H9 (cell line): ENCODE measurements around the gene DCTN5. TPM values are rescaled to one million over a fixed set of nuclear protein-coding genes. Genes with fewer than 3 reads are reported as not detected.
A peak's percentile ranks its signal among the peaks of the same experiment; 100 is the strongest.
"Not testable (repeated sequence)": the region's sequence is repeated elsewhere in the genome, so short reads cannot be mapped to it uniquely, and the experiment has no call there.

Source experiments
- DNase-seq: peaks from one replicate; pipeline ENCODE4 v3.0.0-alpha.2; 2017
- H2AFZ ChIP-seq: one replicate; pipeline ENCODE4 v1.6.1; 2013; ENCODE audit warnings: mild to moderate bottlenecking, low read length, control low read depth, moderate library complexity
- H2AK5ac ChIP-seq: 2 replicates; pipeline ENCODE4 v1.6.1; 2013; ENCODE audit warnings: low read length, control low read depth, mixed read lengths; ENCODE audit not compliant: insufficient read length
- H2BK120ac ChIP-seq: one replicate; pipeline ENCODE4 v1.6.1; 2013; ENCODE audit warnings: low read depth, mild to moderate bottlenecking, low read length, control low read depth, inconsistent platforms; ENCODE audit not compliant: poor library complexity, severe bottlenecking
- H2BK12ac ChIP-seq: 2 replicates; pipeline ENCODE4 v1.6.1; 2013; ENCODE audit warnings: low read length, control low read depth, mixed read lengths, low read depth; ENCODE audit not compliant: insufficient read length
- H2BK15ac ChIP-seq: 2 replicates; pipeline ENCODE4 v1.6.1; 2013; ENCODE audit warnings: low read depth, low read length, control low read depth
- H2BK20ac ChIP-seq: one replicate; pipeline ENCODE4 v1.6.1; 2013; ENCODE audit warnings: low read depth, mild to moderate bottlenecking, low read length, control low read depth, inconsistent platforms; ENCODE audit not compliant: poor library complexity, severe bottlenecking
- H2BK5ac ChIP-seq: 2 replicates; pipeline ENCODE4 v1.6.1; 2013; ENCODE audit warnings: low read length, control low read depth, mixed read lengths; ENCODE audit not compliant: insufficient read length
- H3K14ac ChIP-seq: 2 replicates; pipeline ENCODE4 v1.6.1; 2013; ENCODE audit warnings: low read length, control low read depth; ENCODE audit not compliant: insufficient read depth
- H3K18ac ChIP-seq: 2 replicates; pipeline ENCODE4 v1.6.1; 2013; ENCODE audit warnings: low read depth, mild to moderate bottlenecking, mixed read lengths, low read length, control low read depth; ENCODE audit not compliant: insufficient read length
- H3K23ac ChIP-seq: 2 replicates; pipeline ENCODE4 v1.6.1; 2013; ENCODE audit warnings: low read length, control low read depth, mixed read lengths, low read depth; ENCODE audit not compliant: insufficient read length
- H3K23me2 ChIP-seq: 2 replicates; pipeline ENCODE4 v1.6.1; 2013; ENCODE audit warnings: low read depth, mild to moderate bottlenecking, mixed read lengths, low read length, control low read depth; ENCODE audit not compliant: insufficient read length, poor library complexity, severe bottlenecking
- H3K27ac ChIP-seq: 2 replicates; pipeline ENCODE4 v1.5.1; 2013; ENCODE audit warnings: low read length, control low read depth, mixed read lengths, low read depth; ENCODE audit not compliant: insufficient read length
- H3K27me3 ChIP-seq: 2 replicates; pipeline ENCODE4 v1.6.1; 2013; ENCODE audit warnings: low read length, control low read depth, inconsistent platforms; ENCODE audit not compliant: insufficient read depth
- H3K4ac ChIP-seq: 2 replicates; pipeline ENCODE4 v1.6.1; 2013; ENCODE audit warnings: low read depth, mild to moderate bottlenecking, control low read depth, inconsistent platforms, low read length, moderate library complexity
- H3K4me1 ChIP-seq: 2 replicates; pipeline ENCODE4 v1.6.1; 2013; ENCODE audit warnings: low read length, control low read depth, inconsistent platforms; ENCODE audit not compliant: insufficient read depth
- H3K4me2 ChIP-seq: 2 replicates; pipeline ENCODE4 v1.6.1; 2013; ENCODE audit warnings: low read length, control low read depth, mixed read lengths; ENCODE audit not compliant: insufficient read length, insufficient read depth
- H3K56ac ChIP-seq: 2 replicates; pipeline ENCODE4 v1.6.1; 2013; ENCODE audit warnings: low read depth, mild to moderate bottlenecking, mixed read lengths, low read length, control low read depth; ENCODE audit not compliant: insufficient read length
- H3K79me1 ChIP-seq: 2 replicates; pipeline ENCODE4 v1.6.1; 2013; ENCODE audit warnings: low read depth, mild to moderate bottlenecking, moderate library complexity, low read length, control low read depth, inconsistent platforms; ENCODE audit not compliant: insufficient read depth, poor library complexity, severe bottlenecking
- H3K79me2 ChIP-seq: 2 replicates; pipeline ENCODE4 v1.6.1; 2013; ENCODE audit warnings: low read length, control low read depth, inconsistent platforms; ENCODE audit not compliant: insufficient read depth
- H3K9ac ChIP-seq: 2 replicates; pipeline ENCODE4 v1.6.1; 2013; ENCODE audit warnings: low read length, control low read depth, mixed read lengths; ENCODE audit not compliant: insufficient read length; ENCODE audit errors: extremely low read depth
- H3K9me3 ChIP-seq: one replicate; pipeline ENCODE4 v1.6.1; 2013; ENCODE audit warnings: low read depth, low read length, inconsistent platforms; ENCODE audit not compliant: control insufficient read depth
- H3T11ph ChIP-seq: one replicate; pipeline ENCODE4 v1.6.1; 2013; ENCODE audit warnings: mild to moderate bottlenecking, low read length, control low read depth, inconsistent platforms
- H4K20me1 ChIP-seq: one replicate; pipeline ENCODE4 v1.6.1; 2013; ENCODE audit not compliant: control insufficient read depth, insufficient read length, insufficient read depth
- H4K5ac ChIP-seq: 2 replicates; pipeline ENCODE4 v1.6.1; 2013; ENCODE audit warnings: low read depth, mild to moderate bottlenecking, mixed read lengths, low read length, control low read depth; ENCODE audit not compliant: insufficient read length
- H4K8ac ChIP-seq: replicated peaks from 2 replicates; pipeline ENCODE4 v1.6.1; 2013; ENCODE audit warnings: low read length, control low read depth, mixed read lengths, low read depth; ENCODE audit not compliant: insufficient read length
- H4K91ac ChIP-seq: 2 replicates; pipeline ENCODE4 v1.6.1; 2013; ENCODE audit warnings: low read depth, mild to moderate bottlenecking, moderate library complexity, mixed read lengths, low read length, control low read depth; ENCODE audit not compliant: insufficient read length
- H3K27ac Mint-ChIP-seq, 3 experiments: 2 replicates in 2 of 3; 3 replicates in 1 of 3; pipeline ENCODE4 v1.8.0; 2020 to 2021; ENCODE audit warnings: mixed read lengths in 3 of 3, mild to moderate bottlenecking in 1 of 3, moderate library complexity in 1 of 3
- H3K27me3 Mint-ChIP-seq: 2 replicates; pipeline ENCODE4 v1.8.0; 2021; ENCODE audit warnings: low read depth, mild to moderate bottlenecking, moderate library complexity, mixed read lengths
- H3K36me3 Mint-ChIP-seq, 3 experiments: 2 replicates in 2 of 3; 3 replicates in 1 of 3; pipeline ENCODE4 v1.8.0; 2020 to 2021; ENCODE audit warnings: low read depth in 3 of 3, mixed read lengths in 3 of 3; ENCODE audit not compliant: insufficient read depth in 1 of 3
- H3K4me1 Mint-ChIP-seq, 2 experiments: 2 replicates each; pipeline ENCODE4 v1.8.0; 2020; ENCODE audit warnings: mixed read lengths in 2 of 2
- H3K4me3 Mint-ChIP-seq, 2 experiments: 2 replicates in 1 of 2; 3 replicates in 1 of 2; pipeline ENCODE4 v1.8.0; 2020 to 2021; ENCODE audit warnings: mild to moderate bottlenecking in 2 of 2, mixed read lengths in 2 of 2, moderate library complexity in 1 of 2
- H3K9me3 Mint-ChIP-seq, 2 experiments: 2 replicates in 1 of 2; 3 replicates in 1 of 2; pipeline ENCODE4 v1.8.0; 2020; ENCODE audit warnings: mild to moderate bottlenecking in 2 of 2, mixed read lengths in 2 of 2, moderate library complexity in 1 of 2
- WGBS: extraction: QIAGEN DNeasy Blood & Tissue Kit; methylation state at CpG from one replicate; pipeline ENCODE4 v1.1.7; 2013; ENCODE audit warnings: missing lambda C conversion rate, low lambda C conversion rate, mixed read lengths; ENCODE audit not compliant: insufficient read length; ENCODE audit errors: extremely low coverage; 5-methylcytosine and 5-hydroxymethylcytosine counted together
- total RNA-seq: library from RNA; stranded (reverse); gene quantifications from 2 replicates; pipeline ENCODE4 v1.2.1, GENCODE V29; 2021
- TF ChIP-seq, protein P1 (sequence below): fragments of 200-600 bp; sonication (generic); conservative IDR thresholded peaks from 3 replicates; pipeline ENCODE4 v1.8.0; 2021; ENCODE audit warnings: antibody characterized with exemption, mild to moderate bottlenecking

Gene DCTN5
- total RNA-seq, 1 experiment from 2014 or later, result 114 TPM

- Histone ChIP-seq H4K8ac (no peak overlapping the region), H4K91ac (no peak overlapping the region)
Observed at GRCh38 chr16:23629516-23629915, 11.8 kb upstream of the DCTN5 start.

DNA sequence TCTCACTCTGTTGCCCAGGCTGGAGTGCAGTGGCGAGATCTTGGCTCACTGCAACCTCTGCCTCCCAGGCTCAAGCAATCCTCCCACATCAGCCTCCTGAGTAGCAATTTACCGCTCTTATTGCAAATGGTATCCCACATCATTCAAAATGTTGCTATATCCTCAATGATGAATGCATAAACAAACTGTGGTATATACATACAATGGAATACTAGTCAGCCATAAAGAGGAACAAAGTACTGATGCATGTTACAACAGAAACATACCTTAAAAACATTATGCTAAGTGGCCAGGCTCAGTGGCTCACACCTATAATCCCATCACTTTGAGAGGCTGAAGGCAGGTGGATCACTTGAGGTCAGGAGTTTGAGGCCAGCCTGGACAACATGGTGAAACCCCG, 9.4 kb upstream of the DCTN5 start:
- not testable (repeated sequence) for H3K4me1 ChIP-seq, H3K4me3 Mint-ChIP-seq, H2BK15ac ChIP-seq, H4K5ac ChIP-seq, H3K9me3 ChIP-seq, H3K4ac ChIP-seq, H3K79me2 ChIP-seq, H2BK12ac ChIP-seq, H3T11ph ChIP-seq, H4K20me1 ChIP-seq, DNase-seq, H3K23ac ChIP-seq, H3K27me3 Mint-ChIP-seq, H3K9ac ChIP-seq, H3K4me2 ChIP-seq, H2BK5ac ChIP-seq, H3K27me3 ChIP-seq, H2AFZ ChIP-seq, H4K8ac ChIP-seq, H3K79me1 ChIP-seq, H2BK20ac ChIP-seq, H4K91ac ChIP-seq, H2AK5ac ChIP-seq, H3K4me1 Mint-ChIP-seq, H2BK120ac ChIP-seq, H3K9me3 Mint-ChIP-seq, H3K18ac ChIP-seq, H3K23me2 ChIP-seq, H3K27ac ChIP-seq, H3K14ac ChIP-seq, H3K27ac Mint-ChIP-seq, H3K56ac ChIP-seq
- H3K36me3 Mint-ChIP-seq, result peaks cover 37 to 76% (median 64%) of the 10 kb centered on the region in 3 experiments; a peak in 6 of 7 replicates
- no CpG with 5 or more reads among the region's 3 CpGs for WGBS

More at GRCh38 chr16:23629516-23629915, 11.8 kb upstream of the DCTN5 start:
- Histone ChIP-seq H3K4me1 (no peaks in the 10 kb centered on the region), H3K4ac (no peak overlapping the region), H3K9ac (no peak overlapping the region), H2BK20ac (no peak overlapping the region), H3K14ac (no peak overlapping the region), H3K18ac (no peak overlapping the region), H3T11ph (no peak overlapping the region), H3K27ac (no peak overlapping the region), H2BK15ac (no peak overlapping the region), H4K5ac (no peak overlapping the region), H3K23me2 (no peaks in the 10 kb centered on the region), H3K4me2 (no peak overlapping the region), H3K56ac (no peak overlapping the region), H4K20me1 (no peaks in the 10 kb centered on the region), H2AFZ (no peak overlapping the region), H2BK12ac (no peak overlapping the region), H2AK5ac (no peak overlapping the region), H3K23ac (no peak overlapping the region), H2BK120ac (no peak overlapping the region), H2BK5ac (no peak overlapping the region), H3K9me3 (no peaks in the 10 kb centered on the region), H3K79me2 (no peaks in the 10 kb centered on the region; the same call in 1 of the 2 replicates), H3K27me3 (no peaks in the 10 kb centered on the region), H3K79me1 (peaks cover 3% of the 10 kb centered on the region)
- H3K27ac Mint-ChIP-seq, result peak overlapping the region in 1 of 3 experiments; percentile 58; a peak in 1 of 7 replicates
- no peaks in the 10 kb centered on the region for H3K27me3 Mint-ChIP-seq
- no CpG with 5 or more reads among the region's 8 CpGs for WGBS
- H3K9me3 Mint-ChIP-seq, result no peaks in the 10 kb centered on the region
- no peak overlapping the region for H3K4me3 Mint-ChIP-seq
- no peaks in the 10 kb centered on the region for H3K4me1 Mint-ChIP-seq
- TF ChIP-seq, protein P1, sequence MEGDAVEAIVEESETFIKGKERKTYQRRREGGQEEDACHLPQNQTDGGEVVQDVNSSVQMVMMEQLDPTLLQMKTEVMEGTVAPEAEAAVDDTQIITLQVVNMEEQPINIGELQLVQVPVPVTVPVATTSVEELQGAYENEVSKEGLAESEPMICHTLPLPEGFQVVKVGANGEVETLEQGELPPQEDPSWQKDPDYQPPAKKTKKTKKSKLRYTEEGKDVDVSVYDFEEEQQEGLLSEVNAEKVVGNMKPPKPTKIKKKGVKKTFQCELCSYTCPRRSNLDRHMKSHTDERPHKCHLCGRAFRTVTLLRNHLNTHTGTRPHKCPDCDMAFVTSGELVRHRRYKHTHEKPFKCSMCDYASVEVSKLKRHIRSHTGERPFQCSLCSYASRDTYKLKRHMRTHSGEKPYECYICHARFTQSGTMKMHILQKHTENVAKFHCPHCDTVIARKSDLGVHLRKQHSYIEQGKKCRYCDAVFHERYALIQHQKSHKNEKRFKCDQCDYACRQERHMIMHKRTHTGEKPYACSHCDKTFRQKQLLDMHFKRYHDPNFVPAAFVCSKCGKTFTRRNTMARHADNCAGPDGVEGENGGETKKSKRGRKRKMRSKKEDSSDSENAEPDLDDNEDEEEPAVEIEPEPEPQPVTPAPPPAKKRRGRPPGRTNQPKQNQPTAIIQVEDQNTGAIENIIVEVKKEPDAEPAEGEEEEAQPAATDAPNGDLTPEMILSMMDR, result no peak
- DNase-seq, result no peak
- H3K36me3 Mint-ChIP-seq, result peaks cover 40 to 76% (median 62%) of the 10 kb centered on the region in 3 experiments
